ENCODE measurements around the gene SUDS3. TPM values are rescaled to one million over a fixed set of nuclear protein-coding genes. Genes with fewer than 3 reads are reported as not detected.

Gene SUDS3
- total and polyA plus RNA-seq, 10 of the 15 experiments (the other 5 are each of a cell fraction or from before 2014, with no cell fraction given), result 5.2 to 42.8 (median 21.7) TPM

DNA sequence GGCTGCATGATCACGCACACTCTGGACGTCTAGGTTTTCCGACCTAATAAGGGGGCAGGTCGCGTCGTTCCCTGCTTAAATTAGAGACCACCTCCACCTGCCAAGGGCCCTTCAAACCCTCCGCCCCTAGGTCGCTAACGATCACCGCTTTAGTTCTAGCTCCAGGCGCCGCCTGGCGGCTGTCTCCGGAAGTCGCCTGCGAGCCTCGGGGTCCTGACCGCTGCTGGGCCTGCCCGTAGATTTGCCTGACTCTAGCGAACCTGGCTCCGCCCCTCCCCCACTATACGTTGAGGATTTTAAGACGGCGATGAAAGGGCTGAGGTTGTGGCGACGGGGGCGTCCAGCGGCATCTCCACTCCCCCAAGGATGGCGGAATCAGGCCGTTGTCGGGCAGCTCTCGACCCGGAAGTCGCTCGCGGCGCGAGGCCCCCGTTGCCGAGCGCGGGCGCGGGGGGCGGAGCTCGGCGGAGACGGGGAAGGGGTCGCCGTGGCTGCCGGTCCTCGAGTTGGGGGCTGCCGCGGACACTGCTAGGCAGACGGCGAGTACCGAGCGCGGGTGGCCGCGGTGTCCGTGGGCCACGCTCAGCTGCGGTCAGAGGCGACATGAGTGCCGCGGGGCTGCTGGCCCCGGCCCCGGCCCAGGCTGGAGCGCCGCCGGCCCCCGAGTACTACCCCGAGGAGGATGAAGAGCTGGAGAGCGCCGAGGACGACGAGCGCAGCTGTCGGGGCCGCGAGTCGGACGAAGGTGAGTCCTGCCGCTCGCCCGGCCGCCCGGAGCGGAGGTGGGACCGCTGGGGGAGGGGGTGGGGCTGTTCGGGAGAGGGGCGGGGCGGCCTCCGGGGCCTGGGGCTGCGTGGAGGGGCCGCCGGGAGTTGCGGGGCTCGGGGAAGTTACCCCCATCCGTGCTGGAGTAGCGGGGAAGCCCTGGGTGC, at the start of gene SUDS3 (continued):
- TF ChIP-seq, protein P1, sequence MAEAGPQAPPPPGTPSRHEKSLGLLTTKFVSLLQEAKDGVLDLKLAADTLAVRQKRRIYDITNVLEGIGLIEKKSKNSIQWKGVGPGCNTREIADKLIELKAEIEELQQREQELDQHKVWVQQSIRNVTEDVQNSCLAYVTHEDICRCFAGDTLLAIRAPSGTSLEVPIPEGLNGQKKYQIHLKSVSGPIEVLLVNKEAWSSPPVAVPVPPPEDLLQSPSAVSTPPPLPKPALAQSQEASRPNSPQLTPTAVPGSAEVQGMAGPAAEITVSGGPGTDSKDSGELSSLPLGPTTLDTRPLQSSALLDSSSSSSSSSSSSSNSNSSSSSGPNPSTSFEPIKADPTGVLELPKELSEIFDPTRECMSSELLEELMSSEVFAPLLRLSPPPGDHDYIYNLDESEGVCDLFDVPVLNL (IDR thresholded peaks at IDR 0.05; ENCODE audit: low read depth, low read length), result no peak
- no peak for TF ChIP-seq IRF3 (IDR thresholded peaks at IDR 0.05)
- no peak; the same call in 1 of the 2 replicates for TF ChIP-seq TBL1XR1 (IDR thresholded peaks at IDR 0.05; ENCODE audit: low read depth, low read length)
- TF ChIP-seq, protein P2, sequence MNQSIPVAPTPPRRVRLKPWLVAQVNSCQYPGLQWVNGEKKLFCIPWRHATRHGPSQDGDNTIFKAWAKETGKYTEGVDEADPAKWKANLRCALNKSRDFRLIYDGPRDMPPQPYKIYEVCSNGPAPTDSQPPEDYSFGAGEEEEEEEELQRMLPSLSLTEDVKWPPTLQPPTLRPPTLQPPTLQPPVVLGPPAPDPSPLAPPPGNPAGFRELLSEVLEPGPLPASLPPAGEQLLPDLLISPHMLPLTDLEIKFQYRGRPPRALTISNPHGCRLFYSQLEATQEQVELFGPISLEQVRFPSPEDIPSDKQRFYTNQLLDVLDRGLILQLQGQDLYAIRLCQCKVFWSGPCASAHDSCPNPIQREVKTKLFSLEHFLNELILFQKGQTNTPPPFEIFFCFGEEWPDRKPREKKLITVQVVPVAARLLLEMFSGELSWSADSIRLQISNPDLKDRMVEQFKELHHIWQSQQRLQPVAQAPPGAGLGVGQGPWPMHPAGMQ (IDR thresholded peaks at IDR 0.05; ENCODE audit: borderline replicate concordance), result peak; percentile 98
- TF ChIP-seq, protein P3, sequence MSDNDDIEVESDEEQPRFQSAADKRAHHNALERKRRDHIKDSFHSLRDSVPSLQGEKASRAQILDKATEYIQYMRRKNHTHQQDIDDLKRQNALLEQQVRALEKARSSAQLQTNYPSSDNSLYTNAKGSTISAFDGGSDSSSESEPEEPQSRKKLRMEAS (IDR thresholded peaks at IDR 0.05; ENCODE audit: low read depth, low read length), result peak; percentile 83; the same call in 1 of the 2 replicates
- TF ChIP-seq PBX3 (IDR thresholded peaks at IDR 0.05; ENCODE audit: insufficient replicate concordance, low read depth, low read length), result no peak
- TF ChIP-seq, protein P4, sequence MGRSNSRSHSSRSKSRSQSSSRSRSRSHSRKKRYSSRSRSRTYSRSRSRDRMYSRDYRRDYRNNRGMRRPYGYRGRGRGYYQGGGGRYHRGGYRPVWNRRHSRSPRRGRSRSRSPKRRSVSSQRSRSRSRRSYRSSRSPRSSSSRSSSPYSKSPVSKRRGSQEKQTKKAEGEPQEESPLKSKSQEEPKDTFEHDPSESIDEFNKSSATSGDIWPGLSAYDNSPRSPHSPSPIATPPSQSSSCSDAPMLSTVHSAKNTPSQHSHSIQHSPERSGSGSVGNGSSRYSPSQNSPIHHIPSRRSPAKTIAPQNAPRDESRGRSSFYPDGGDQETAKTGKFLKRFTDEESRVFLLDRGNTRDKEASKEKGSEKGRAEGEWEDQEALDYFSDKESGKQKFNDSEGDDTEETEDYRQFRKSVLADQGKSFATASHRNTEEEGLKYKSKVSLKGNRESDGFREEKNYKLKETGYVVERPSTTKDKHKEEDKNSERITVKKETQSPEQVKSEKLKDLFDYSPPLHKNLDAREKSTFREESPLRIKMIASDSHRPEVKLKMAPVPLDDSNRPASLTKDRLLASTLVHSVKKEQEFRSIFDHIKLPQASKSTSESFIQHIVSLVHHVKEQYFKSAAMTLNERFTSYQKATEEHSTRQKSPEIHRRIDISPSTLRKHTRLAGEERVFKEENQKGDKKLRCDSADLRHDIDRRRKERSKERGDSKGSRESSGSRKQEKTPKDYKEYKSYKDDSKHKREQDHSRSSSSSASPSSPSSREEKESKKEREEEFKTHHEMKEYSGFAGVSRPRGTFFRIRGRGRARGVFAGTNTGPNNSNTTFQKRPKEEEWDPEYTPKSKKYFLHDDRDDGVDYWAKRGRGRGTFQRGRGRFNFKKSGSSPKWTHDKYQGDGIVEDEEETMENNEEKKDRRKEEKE (IDR thresholded peaks at IDR 0.05), result no peak
- TF ChIP-seq YY1 (IDR thresholded peaks at IDR 0.05; ENCODE audit: low read depth, low read length), result peak; percentile 79
- peak; percentile 94 for TF ChIP-seq RAD21 (IDR thresholded peaks at IDR 0.05; ENCODE audit: insufficient read depth, low read depth, low read length)
- peak; percentile 95 for TF ChIP-seq NKRF (conservative IDR thresholded peaks at IDR 0.05)
- TF ChIP-seq CEBPB (IDR thresholded peaks at IDR 0.05; ENCODE audit: borderline replicate concordance in 1 of 2, low read depth in 2 of 2, low read length in 2 of 2), result no peak
- TF ChIP-seq STAT1 (conservative IDR thresholded peaks at IDR 0.05), result peak; percentile 99; the same call in 1 of the 2 replicates
- no peak for TF ChIP-seq RFX5 (IDR thresholded peaks at IDR 0.05; ENCODE audit: low read depth, low read length)
